Parathyroid adenoma (tissue), 2 donors: ENCODE measurements around the gene PRKG1.

ENCODE experiments used
- H2AFZ ChIP-seq: fragments of 300-600 bp; sonication (generic); one replicate; pipeline ENCODE4 v1.7.0; 2017; ENCODE audit warnings: antibody characterized with exemption, mild to moderate bottlenecking
- H3K27ac ChIP-seq: fragments of 300-600 bp; sonication (generic); one replicate; pipeline ENCODE4 v1.7.0; 2017
- H3K27me3 ChIP-seq: fragments of 300-600 bp; sonication (generic); one replicate; pipeline ENCODE4 v1.7.0; 2017; ENCODE audit warnings: low read length; ENCODE audit not compliant: control insufficient read depth, insufficient read depth
- H3K36me3 ChIP-seq: fragments of 300-600 bp; sonication (generic); one replicate; pipeline ENCODE4 v1.7.0; 2017; ENCODE audit warnings: low read length; ENCODE audit not compliant: control insufficient read depth, insufficient read depth
- H3K4me1 ChIP-seq: fragments of 300-600 bp; sonication (generic); one replicate; pipeline ENCODE4 v1.7.0; 2017; ENCODE audit warnings: control low read depth
- H3K4me2 ChIP-seq: fragments of 300-600 bp; sonication (generic); one replicate; pipeline ENCODE4 v1.7.0; 2017; ENCODE audit warnings: low read length
- H3K4me3 ChIP-seq: fragments of 300-600 bp; sonication (generic); one replicate; pipeline ENCODE4 v1.7.0; 2017; ENCODE audit warnings: low read depth, low read length
- H3K79me2 ChIP-seq: fragments of 300-600 bp; sonication (generic); one replicate; pipeline ENCODE4 v1.7.0; 2017; ENCODE audit warnings: control low read depth
- H3K9ac ChIP-seq: fragments of 300-600 bp; sonication (generic); one replicate; pipeline ENCODE4 v1.7.0; 2017; ENCODE audit warnings: mild to moderate bottlenecking
- H3K9me3 ChIP-seq: fragments of 300-600 bp; sonication (generic); one replicate; pipeline ENCODE4 v1.7.0; 2017; ENCODE audit warnings: low read length; ENCODE audit not compliant: control insufficient read depth
- TF ChIP-seq, protein P1 (sequence below): fragments of 300-600 bp; sonication (generic); IDR thresholded peaks from one replicate; pipeline ENCODE4 v1.7.0; 2017; ENCODE audit warnings: antibody characterized with exemption, mild to moderate bottlenecking
- donor health status: primary hyperparathyroidism.

The PRKG1 gene

DNA sequence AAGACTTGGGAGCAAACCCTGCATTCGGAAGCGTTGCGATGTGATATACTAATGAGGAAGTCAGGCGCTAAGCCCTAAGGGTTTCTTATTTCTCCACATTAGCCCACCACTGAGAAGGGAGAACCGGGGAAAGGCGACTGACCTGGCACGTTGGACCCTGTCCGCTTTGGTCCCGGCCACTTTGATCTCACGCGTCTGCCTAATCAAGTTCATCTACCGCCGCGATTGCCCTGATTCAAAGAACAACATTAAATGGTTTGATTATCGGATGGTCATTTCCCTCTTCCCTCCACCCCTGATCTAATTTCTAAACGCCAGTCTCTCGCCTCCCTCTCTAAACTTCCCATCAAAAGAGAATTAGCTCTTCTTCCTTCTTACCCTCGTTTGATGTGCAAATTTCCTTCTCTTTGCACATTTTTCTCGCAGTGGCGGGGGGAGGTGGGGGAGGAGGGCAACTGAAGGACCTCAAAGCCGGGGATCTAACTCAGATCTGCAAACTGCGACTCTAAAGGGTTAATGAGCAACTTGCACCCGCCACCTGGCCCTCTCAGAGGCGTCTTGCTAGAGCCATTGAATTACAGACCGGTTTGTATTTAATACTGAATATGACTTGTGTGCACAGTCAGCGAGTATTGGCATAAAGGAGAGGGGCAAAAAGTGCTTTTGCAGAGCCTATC lies 1239.1 kb downstream of the PRKG1 start:
- Histone ChIP-seq H3K9ac (no peak overlapping the region), H2AFZ (peak overlapping the region; percentile 67), H3K4me1 (peaks cover 2% of the 10 kb centered on the region), H3K27me3 (no peaks in the 10 kb centered on the region), H3K79me2 (no peaks in the 10 kb centered on the region), H3K9me3 (no peaks in the 10 kb centered on the region), H3K36me3 (no peaks in the 10 kb centered on the region), H3K4me2 (peak overlapping the region; percentile 91), H3K27ac (no peak overlapping the region), H3K4me3 (peak overlapping the region; percentile 64)
- TF ChIP-seq, protein P1, sequence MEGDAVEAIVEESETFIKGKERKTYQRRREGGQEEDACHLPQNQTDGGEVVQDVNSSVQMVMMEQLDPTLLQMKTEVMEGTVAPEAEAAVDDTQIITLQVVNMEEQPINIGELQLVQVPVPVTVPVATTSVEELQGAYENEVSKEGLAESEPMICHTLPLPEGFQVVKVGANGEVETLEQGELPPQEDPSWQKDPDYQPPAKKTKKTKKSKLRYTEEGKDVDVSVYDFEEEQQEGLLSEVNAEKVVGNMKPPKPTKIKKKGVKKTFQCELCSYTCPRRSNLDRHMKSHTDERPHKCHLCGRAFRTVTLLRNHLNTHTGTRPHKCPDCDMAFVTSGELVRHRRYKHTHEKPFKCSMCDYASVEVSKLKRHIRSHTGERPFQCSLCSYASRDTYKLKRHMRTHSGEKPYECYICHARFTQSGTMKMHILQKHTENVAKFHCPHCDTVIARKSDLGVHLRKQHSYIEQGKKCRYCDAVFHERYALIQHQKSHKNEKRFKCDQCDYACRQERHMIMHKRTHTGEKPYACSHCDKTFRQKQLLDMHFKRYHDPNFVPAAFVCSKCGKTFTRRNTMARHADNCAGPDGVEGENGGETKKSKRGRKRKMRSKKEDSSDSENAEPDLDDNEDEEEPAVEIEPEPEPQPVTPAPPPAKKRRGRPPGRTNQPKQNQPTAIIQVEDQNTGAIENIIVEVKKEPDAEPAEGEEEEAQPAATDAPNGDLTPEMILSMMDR = no peak

DNA sequence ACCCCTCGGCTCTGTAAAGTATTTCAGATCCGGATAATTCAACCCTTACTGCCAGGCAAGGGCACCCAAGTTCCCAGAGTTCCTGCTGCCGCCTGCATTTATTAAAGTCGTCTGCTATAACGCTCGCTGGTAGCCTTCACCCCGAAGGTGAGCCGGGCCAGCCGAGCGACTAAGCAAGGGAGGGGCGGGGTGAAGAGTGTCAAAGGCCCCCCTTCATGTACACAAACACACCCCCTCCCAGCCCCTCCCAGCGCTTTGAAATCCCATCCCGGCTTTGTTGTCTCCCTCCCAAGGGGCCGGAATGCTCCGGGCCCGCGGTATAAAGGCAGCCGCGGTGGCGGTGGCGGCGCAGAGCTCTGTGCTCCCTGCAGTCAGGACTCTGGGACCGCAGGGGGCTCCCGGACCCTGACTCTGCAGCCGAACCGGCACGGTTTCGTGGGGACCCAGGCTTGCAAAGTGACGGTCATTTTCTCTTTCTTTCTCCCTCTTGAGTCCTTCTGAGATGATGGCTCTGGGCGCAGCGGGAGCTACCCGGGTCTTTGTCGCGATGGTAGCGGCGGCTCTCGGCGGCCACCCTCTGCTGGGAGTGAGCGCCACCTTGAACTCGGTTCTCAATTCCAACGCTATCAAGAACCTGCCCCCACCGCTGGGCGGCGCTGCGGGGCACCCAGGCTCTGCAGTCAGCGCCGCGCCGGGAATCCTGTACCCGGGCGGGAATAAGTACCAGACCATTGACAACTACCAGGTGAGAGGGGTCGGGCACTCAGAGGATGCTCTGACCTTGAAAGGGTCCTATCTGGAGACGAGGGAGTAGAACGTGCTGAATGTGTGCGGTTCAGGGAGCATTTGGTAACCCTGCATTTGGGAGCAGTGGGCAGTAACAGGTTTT lies 1239.9 kb downstream of the PRKG1 start, which contains the start of gene DKK1:
TSS of gene DKK1 (plus strand) at position 349 of the 889 bp plus-strand sequence. CDS start at position 503, 154 bp downstream.
- H3K9ac ChIP-seq = no peak within 1 kb of the TSS
- H3K4me2 ChIP-seq = peak within 1 kb of the TSS; percentile 91
- no peaks in the 10 kb centered on the region for H3K9me3 ChIP-seq
- H3K4me1 ChIP-seq = peaks cover 2% of the 10 kb centered on the region
- H2AFZ ChIP-seq = peak within 1 kb of the TSS; percentile 67
- TF ChIP-seq, protein P1 = peak; percentile 41
- no peaks in the 10 kb centered on the region for H3K27me3 ChIP-seq
- H3K27ac ChIP-seq = no peak within 1 kb of the TSS
- peak within 1 kb of the TSS; percentile 64 for H3K4me3 ChIP-seq
- H3K36me3 ChIP-seq = no peaks in the 10 kb centered on the region
- no peaks in the 10 kb centered on the region for H3K79me2 ChIP-seq

DNA sequence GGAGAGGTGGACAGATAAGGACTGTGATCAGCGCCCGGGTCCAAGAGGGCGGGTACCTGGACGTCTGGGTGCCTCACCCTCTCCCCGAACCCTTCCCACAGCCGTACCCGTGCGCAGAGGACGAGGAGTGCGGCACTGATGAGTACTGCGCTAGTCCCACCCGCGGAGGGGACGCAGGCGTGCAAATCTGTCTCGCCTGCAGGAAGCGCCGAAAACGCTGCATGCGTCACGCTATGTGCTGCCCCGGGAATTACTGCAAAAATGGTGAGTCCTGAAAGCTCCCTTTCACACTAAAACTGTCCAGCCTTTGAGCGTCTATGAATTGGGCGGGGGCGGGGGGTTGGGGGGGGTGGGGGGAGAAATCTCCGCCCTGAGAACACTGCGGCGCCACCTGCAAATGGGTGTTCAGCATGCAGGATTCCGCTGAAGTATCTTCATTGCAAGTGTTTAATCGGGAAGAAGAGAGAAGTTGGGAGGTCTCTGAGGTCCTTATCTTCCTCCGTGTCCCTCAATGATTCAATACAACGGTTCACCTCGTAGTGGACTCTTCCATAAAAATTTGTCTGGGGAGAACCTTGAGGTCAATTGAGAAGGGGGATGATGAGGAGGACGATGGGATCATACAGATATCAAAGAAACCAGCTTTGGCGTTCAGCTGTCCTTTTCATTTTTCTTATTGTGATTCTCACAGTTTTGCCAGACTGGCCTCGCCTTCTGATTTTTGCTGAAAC lies 1240.7 kb downstream of the PRKG1 start:
- Histone ChIP-seq H2AFZ (peak overlapping the region; percentile 67), H3K4me2 (peak overlapping the region; percentile 91), H3K9ac (no peak overlapping the region), H3K4me3 (peak overlapping the region; percentile 64), H3K36me3 (no peaks in the 10 kb centered on the region), H3K27me3 (no peaks in the 10 kb centered on the region), H3K9me3 (no peaks in the 10 kb centered on the region), H3K4me1 (peaks cover 2% of the 10 kb centered on the region), H3K27ac (no peak overlapping the region), H3K79me2 (no peaks in the 10 kb centered on the region)
- TF ChIP-seq, protein P1 = no peak

DNA sequence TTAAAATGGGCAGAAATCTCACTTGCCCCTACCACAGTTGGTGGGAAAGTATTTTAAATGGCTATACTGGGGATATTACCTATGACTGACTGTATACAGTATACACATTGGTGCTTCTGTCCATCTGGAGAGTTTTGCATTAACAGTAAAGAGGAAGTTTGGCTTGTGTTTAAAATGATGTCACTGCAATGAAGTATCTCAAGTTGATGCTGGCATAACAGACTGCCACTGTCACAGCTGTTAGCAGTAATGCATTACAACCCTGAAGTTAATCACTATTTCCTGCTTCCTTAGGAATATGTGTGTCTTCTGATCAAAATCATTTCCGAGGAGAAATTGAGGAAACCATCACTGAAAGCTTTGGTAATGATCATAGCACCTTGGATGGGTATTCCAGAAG lies 1241.7 kb downstream of the PRKG1 start:
- no peaks in the 10 kb centered on the region for H3K36me3 ChIP-seq
- TF ChIP-seq, protein P1 = no peak
- no peak overlapping the region for H3K27ac ChIP-seq
- H3K79me2 ChIP-seq = no peaks in the 10 kb centered on the region
- no peak overlapping the region for H2AFZ ChIP-seq
- no peaks in the 10 kb centered on the region for H3K27me3 ChIP-seq
- peaks cover 2% of the 10 kb centered on the region for H3K4me1 ChIP-seq
- no peak overlapping the region for H3K9ac ChIP-seq
- H3K4me2 ChIP-seq = no peak overlapping the region
- no peak overlapping the region for H3K4me3 ChIP-seq
- H3K9me3 ChIP-seq = no peaks in the 10 kb centered on the region
